Thyroid gland (tissue), 4 donors: ENCODE measurements around the gene BCAS3.

ENCODE experiments used
- CTCF ChIP-seq, 6 experiments: fragments of 200-600 bp in 3 of 6; fragments of 450-650 bp in 3 of 6; sonication (generic) in 3 of 6; IDR thresholded peaks; one replicate each; pipeline ENCODE4 v1.5.1; 2016 to 2019; ENCODE audit warnings: antibody characterized with exemption in 6 of 6, mild to moderate bottlenecking in 2 of 6, inconsistent platforms in 1 of 6, moderate library complexity in 1 of 6
- POLR2A ChIP-seq, 2 donors: fragments of 450-650 bp; IDR thresholded peaks; one replicate each; pipeline ENCODE4 v1.6.1; 2017; ENCODE audit warnings: antibody characterized with exemption in 2 of 2, mild to moderate bottlenecking in 2 of 2, moderate library complexity in 1 of 2

DNA sequence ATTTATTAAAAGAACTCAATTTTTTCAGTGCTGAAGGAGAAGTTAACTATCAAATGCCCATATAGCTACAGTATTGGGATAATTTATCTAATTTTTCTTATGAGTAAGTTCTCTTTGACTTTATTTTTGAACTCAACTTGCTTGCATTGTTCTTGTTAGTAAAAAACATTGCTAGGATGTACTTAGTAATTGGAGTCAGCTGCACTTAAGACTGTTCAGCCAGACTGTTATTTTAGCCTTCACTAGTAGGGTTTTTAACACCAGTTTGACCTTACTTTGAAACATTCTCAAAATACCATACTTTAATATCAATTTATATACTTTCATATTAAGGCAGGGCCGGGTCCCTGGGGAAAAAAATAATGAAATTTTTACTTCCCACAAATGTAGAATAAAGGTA lies 465.4 kb downstream of the BCAS3 start:
- TF ChIP-seq CTCF (IDR thresholded peaks at IDR 0.05) (no peak), POLR2A (IDR thresholded peaks at IDR 0.05) (no peak)
